Measurements from ENCODE around the gene DFFA.
"Not testable (repeated sequence)": the region's sequence is repeated elsewhere in the genome, so short reads cannot be mapped to it uniquely, and the experiment has no call there.

GRCh38 chr1:10474309-10474612, 1.9 kb upstream of the DFFA start:
- TF ChIP-seq YY1 (IDR thresholded peaks at IDR 0.05; ENCODE audit: insufficient read depth, insufficient read length); ZNF274 (IDR thresholded peaks at IDR 0.05; ENCODE audit: low read depth, low read length); SUZ12 (IDR thresholded peaks at IDR 0.05; ENCODE audit: extremely low read depth, insufficient read depth, insufficient read length): not testable (repeated sequence)
